Measurements from ENCODE around the gene MILR1.

MILR1 gene

DNA sequence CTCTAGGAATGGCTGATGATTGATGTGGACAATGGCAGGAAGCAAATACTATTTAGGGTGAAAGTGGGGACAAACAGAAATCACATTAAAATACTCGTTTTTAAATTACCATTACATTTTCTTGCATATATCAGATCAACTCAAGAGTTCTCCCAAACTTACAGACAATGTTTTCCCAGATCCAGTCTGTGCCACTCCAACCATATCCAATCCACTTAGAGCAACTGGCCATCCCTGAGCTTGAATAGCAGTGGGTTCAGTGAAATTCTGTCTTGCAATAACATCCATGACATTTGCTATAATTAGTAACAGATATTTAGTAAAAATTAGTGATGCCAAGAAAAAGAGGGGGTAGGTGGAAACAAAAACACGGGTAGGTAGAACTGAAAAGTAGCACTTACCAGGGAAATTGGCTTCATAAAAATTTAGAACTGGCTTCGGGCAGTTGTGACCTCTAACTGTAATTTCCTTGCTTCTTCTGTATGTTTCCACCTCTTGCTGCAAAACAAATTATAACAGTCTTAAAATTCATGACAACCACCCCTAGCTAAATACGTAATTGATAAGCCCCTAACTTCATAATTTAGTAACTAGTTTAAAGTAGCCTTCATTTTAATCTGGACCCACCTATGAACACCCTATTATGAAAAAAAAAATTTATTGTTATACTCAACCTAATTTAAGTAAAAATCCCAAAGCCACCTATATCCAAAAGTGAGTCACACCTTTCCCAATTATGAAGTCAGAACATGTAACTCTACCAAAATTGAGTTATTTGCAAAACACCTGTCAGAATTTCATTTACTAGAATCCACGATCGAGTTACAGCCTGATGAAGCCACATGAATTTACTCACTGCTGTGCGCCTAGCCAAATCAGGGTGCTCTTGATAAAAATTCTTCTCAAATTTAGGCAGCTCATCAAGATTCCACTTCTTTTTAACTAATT lies 55.2 kb downstream of the MILR1 start:
- DNase-seq, result no peak

- no peak for DNase-seq
Observed at GRCh38 chr17:64504769-64505339, 55.9 kb downstream of the MILR1 start.

DNA sequence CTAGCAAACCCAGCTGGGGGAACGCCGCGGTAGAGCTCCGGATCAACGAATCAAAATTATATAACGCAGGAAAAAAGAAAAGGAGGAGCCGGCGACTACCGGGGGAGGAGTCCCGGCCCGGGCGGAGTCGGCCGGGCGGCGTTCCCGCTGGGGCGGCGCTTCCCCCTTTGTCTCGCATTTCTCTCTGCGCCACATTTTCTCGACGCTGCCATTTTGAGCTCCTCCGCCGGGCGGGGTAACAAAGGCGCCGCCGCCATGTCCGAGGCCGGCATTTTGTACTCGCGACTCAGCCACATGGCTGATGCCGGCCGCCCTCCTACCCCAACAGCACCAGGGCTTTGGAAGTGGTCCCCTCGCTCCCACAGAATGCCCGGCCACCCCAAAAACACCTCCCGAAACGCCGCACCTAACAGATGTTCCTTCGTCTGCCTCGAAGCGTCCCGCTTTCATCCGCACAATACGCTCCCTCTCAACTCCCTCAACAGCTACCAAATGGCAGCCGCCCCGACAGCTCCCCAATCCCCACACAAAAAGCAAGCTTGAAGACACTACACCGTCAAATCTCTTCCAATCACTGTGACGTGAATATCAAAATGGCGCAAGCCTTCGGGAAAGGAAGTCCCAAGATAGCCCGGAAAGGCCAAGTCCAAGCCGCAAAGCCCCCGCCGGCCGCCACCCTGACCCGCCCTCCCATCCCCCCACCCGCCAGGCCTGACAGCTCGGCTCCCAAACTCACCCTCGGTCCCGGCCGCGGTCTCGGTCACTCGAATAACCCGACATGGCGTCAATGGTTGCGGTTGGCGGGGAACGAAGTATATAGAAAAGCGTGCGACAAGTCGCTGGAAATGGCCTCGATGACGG lies 56.7 kb downstream of the MILR1 start:
- peak; percentile 89 for DNase-seq

DNA sequence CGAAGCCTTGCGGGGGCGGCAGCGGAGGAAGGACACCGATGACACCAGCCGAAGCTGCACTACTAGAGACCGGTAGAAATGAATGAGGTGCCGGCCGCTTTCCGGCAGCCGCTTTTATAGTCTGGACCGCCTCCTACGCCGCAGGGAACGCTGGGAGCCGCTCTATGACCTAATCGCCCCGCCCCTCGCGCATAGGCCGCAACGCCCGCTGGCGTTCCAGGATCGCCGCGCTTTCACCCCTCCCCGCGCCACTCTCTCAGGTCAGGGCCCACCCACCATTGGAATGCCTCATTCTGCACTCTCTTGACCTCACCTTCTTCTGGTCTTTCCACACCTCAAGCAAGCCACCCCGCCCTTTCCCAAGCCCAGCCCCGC lies 57.3 kb downstream of the MILR1 start, which contains the start of gene DDX5:
Gene DDX5, minus strand, starts transcription at position 89 of the 375 bp plus-strand sequence. CDS start 170 bp downstream, outside the sequence.
- peak; percentile 92 for DNase-seq

- peak; percentile 99 for DNase-seq
Observed at GRCh38 chr17:64506576-64507412, 57.9 kb downstream of the MILR1 start, which contains the start of gene CEP95. Gene CEP95 (plus strand): TSS chr17:64506977. CDS start chr17:64507098, 121 bp downstream.

GRCh38 chr17:64507413-64507782 lies 58.5 kb downstream of the MILR1 start:
- no peak for DNase-seq

GRCh38 chr17:64508683-64509082 lies 59.8 kb downstream of the MILR1 start:
- DNase-seq, result no peak

- DNase-seq, result no peak
Observed at GRCh38 chr17:64509179-64509578, 60.3 kb downstream of the MILR1 start.

DNA sequence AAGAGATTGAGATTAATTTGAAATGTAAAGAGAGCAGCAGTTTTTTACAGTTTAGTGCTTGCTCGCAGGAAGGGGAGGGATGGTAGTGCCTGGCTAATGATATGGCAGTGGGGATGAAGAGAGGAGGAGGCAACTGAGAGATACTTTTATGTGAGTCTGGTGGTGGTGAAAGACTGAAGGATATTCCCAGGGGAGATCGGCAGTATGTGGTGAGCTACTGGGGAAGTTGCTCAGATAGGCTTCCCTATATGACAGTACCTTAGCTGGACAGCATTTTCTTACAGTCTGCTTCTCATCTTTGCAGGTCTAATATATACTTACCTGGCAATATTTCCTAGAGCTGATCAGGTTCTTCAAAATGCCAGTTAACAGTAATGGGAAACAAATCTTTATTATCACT lies 66.5 kb downstream of the MILR1 start:
- DNase-seq, result no peak

GRCh38 chr17:64515829-64516228 lies 66.9 kb downstream of the MILR1 start:
- no peak for DNase-seq

Data from right kidney (tissue), 1 donor.